ENCODE measurements around the gene SMG6. TPM values are rescaled to one million over a fixed set of nuclear protein-coding genes. Genes with fewer than 3 reads are reported as not detected.

Gene SMG6
- total RNA-seq, 1 experiment from 2014 or later: 13.5 TPM

- H3K36me3 Mint-ChIP-seq (ENCODE audit: insufficient read depth, unreplicated experiment): peaks cover 14% of the 10 kb centered on the region
- BruUV-seq (replicated peaks): no TSS peak
- H3K4me1 Mint-ChIP-seq (ENCODE audit: low read depth, unreplicated experiment): peaks cover 12% of the 10 kb centered on the region
- CTCF ChIA-PET: no interaction called here
- no peak overlapping the region for H3K4me3 Mint-ChIP-seq (ENCODE audit: low read depth, unreplicated experiment)
- TF ChIP-seq CTCF (IDR thresholded peaks at IDR 0.05; ENCODE audit: unreplicated experiment): no peak
- H3K9me3 Mint-ChIP-seq (ENCODE audit: low read depth, unreplicated experiment): no peaks in the 10 kb centered on the region
- intact Hi-C loops (cut with micrococcal nuclease; ENCODE audit: unreplicated experiment): no loop called here
- H3K27ac Mint-ChIP-seq (ENCODE audit: unreplicated experiment): no peak overlapping the region
- DNase-seq: no peak
- H3K27me3 Mint-ChIP-seq (ENCODE audit: unreplicated experiment): no peaks in the 10 kb centered on the region
These were observed 213.4 kb downstream of the SMG6 start for GRCh38 chr17:2090210-2090641.

GRCh38 chr17:2089021-2089422 lies 214.6 kb downstream of the SMG6 start:
- H3K36me3 Mint-ChIP-seq (ENCODE audit: insufficient read depth, unreplicated experiment): peaks cover 14% of the 10 kb centered on the region
- intact Hi-C loops (cut with micrococcal nuclease; ENCODE audit: unreplicated experiment): no loop called here
- H3K27ac Mint-ChIP-seq (ENCODE audit: unreplicated experiment): no peak overlapping the region
- no TSS peak for BruUV-seq (replicated peaks)
- no peaks in the 10 kb centered on the region for H3K27me3 Mint-ChIP-seq (ENCODE audit: unreplicated experiment)
- CTCF ChIA-PET: interaction anchor here (0.6 kb wide), 1 partner anchor 283 kb away, joined by 3 read pairs; no protein-coding TSS in a partner anchor
- H3K9me3 Mint-ChIP-seq (ENCODE audit: low read depth, unreplicated experiment): no peaks in the 10 kb centered on the region
- DNase-seq: no peak
- no peak overlapping the region for H3K4me3 Mint-ChIP-seq (ENCODE audit: low read depth, unreplicated experiment)
- peaks cover 24% of the 10 kb centered on the region for H3K4me1 Mint-ChIP-seq (ENCODE audit: low read depth, unreplicated experiment)
- TF ChIP-seq CTCF (IDR thresholded peaks at IDR 0.05; ENCODE audit: unreplicated experiment): no peak

DNA sequence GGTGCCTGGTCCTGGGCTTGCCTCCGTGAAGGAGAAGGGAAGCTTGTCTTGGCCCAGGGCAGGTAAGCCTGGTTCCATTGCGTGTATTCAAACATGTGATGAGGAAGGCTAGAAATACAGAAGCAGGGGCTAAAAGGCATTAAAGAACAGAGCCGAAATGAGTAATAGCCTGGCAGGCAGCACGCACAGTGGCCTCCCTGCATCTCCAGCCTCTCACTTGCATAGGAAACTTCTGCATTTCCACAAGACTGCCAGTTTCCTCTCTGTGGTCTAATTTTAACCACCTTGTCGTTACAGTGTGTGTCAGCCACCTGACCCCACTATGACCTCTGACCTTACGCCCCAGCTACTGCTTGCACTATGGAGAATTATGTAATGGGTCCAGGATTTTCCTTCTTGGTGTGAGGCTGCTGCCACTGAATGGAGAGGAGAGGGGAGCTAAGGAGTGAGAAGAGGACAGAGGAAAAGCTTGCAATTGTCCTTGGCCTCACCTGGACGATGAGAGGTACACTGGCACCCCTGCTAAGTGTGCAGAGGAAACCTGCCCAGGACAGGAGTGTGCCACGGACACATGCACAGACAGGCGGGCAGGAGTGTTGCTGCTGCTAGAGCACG lies 215.9 kb downstream of the SMG6 start:
- no TSS peak for BruUV-seq (replicated peaks)
- intact Hi-C loops (cut with micrococcal nuclease; ENCODE audit: unreplicated experiment): no loop called here
- TF ChIP-seq CTCF (IDR thresholded peaks at IDR 0.05; ENCODE audit: unreplicated experiment): no peak
- no peak for DNase-seq
- H3K9me3 Mint-ChIP-seq (ENCODE audit: low read depth, unreplicated experiment): no peaks in the 10 kb centered on the region
- H3K4me1 Mint-ChIP-seq (ENCODE audit: low read depth, unreplicated experiment): peaks cover 32% of the 10 kb centered on the region
- CTCF ChIA-PET: no interaction called here
- no peaks in the 10 kb centered on the region for H3K27me3 Mint-ChIP-seq (ENCODE audit: unreplicated experiment)
- H3K4me3 Mint-ChIP-seq (ENCODE audit: low read depth, unreplicated experiment): no peak overlapping the region
- no peak overlapping the region for H3K27ac Mint-ChIP-seq (ENCODE audit: unreplicated experiment)
- H3K36me3 Mint-ChIP-seq (ENCODE audit: insufficient read depth, unreplicated experiment): peaks cover 9% of the 10 kb centered on the region

DNA sequence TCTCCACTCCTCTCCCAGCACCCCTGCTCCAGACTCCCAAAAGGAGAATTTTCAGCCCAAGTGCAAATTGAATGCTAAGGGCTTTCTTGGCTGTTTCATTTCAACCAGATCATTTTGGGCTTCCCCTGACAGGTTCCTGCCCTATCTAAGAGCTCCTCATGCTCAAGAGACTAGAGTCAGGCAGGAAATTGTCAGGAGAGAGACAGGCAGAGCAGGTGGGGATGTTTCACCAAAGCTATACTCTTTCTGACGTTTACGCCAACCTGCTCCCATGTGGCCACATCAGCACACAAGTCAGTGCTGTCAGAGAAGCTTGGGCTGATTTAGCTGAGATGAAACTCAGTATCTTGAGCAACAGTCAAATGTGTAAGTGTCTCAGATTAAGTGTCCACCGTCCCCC lies 217.3 kb downstream of the SMG6 start:
- Mint-ChIP-seq H3K36me3 (ENCODE audit: insufficient read depth, unreplicated experiment) (peaks cover 5% of the 10 kb centered on the region), H3K4me3 (ENCODE audit: low read depth, unreplicated experiment) (no peak overlapping the region), H3K27ac (ENCODE audit: unreplicated experiment) (no peak overlapping the region), H3K9me3 (ENCODE audit: low read depth, unreplicated experiment) (no peaks in the 10 kb centered on the region), H3K27me3 (ENCODE audit: unreplicated experiment) (no peaks in the 10 kb centered on the region), H3K4me1 (ENCODE audit: low read depth, unreplicated experiment) (peaks cover 32% of the 10 kb centered on the region)
- CTCF ChIA-PET: no interaction called here
- no TSS peak for BruUV-seq (replicated peaks)
- intact Hi-C loops (cut with micrococcal nuclease; ENCODE audit: unreplicated experiment): no loop called here
- no peak for TF ChIP-seq CTCF (IDR thresholded peaks at IDR 0.05; ENCODE audit: unreplicated experiment)
- DNase-seq: no peak
